Sigmoid colon (tissue), 7 donors: Measurements from ENCODE around the gene CPS1. TPM values are rescaled to one million over a fixed set of nuclear protein-coding genes. Genes with fewer than 3 reads are reported as not detected.

Source experiments
- DNase-seq: peaks from one replicate; pipeline ENCODE4 v3.0.0-alpha.2; 2019
- H3K27ac ChIP-seq, 4 donors: fragments of 200-600 bp; sonication (generic); one replicate each; pipeline ENCODE4 v1.5.1; 2016 to 2019; ENCODE audit warnings: mild to moderate bottlenecking in 1 of 4
- H3K27me3 ChIP-seq, 3 donors: fragments of 200-600 bp; sonication (generic); one replicate each; pipeline ENCODE4 v1.5.1; 2019; ENCODE audit warnings: mild to moderate bottlenecking in 1 of 3
- H3K36me3 ChIP-seq, 4 donors: fragments of 200-600 bp; sonication (generic); one replicate each; pipeline ENCODE4 v1.5.1; 2016 to 2019
- H3K4me1 ChIP-seq, 4 donors: fragments of 200-600 bp; sonication (generic); one replicate each; pipeline ENCODE4 v1.5.1; 2017 to 2019
- H3K4me3 ChIP-seq, 4 donors: fragments of 200-600 bp; sonication (generic); one replicate each; pipeline ENCODE4 v1.5.1; 2017 to 2019; ENCODE audit warnings: mild to moderate bottlenecking in 2 of 4, moderate library complexity in 1 of 4
- H3K9me3 ChIP-seq, 4 donors: fragments of 200-600 bp in 3 of 4; sonication (generic) in 3 of 4; one replicate each; pipeline versions ENCODE4 v1.5.1 to v1.6.1; 2013 to 2019
- EP300 ChIP-seq, 4 donors: sonication (generic); formaldehyde crosslinking; IDR thresholded peaks; one replicate each; pipeline ENCODE4 v1.6.1; 2017; ENCODE audit warnings: antibody characterized with exemption in 4 of 4
- POLR2A ChIP-seq, 2 donors: fragments of 450-650 bp; IDR thresholded peaks; one replicate each; pipeline ENCODE4 v1.6.1; 2016; ENCODE audit warnings: antibody characterized with exemption in 2 of 2, mild to moderate bottlenecking in 2 of 2, moderate library complexity in 2 of 2
- POLR2AphosphoS5 ChIP-seq, 4 donors: sonication (generic); formaldehyde crosslinking; IDR thresholded peaks; one replicate each; pipeline ENCODE4 v1.6.1; 2017; ENCODE audit warnings: antibody characterized with exemption in 4 of 4
- WGBS, 2 donors: extraction: QIAGEN DNeasy Blood & Tissue Kit; methylation state at CpG; one replicate each; pipeline ENCODE4 v1.1.7; 2013; 5-methylcytosine and 5-hydroxymethylcytosine counted together
- intact Hi-C: fragments of 100-400 bp; cut with DNase I; formaldehyde crosslinking; loops from one replicate; pipeline ENCODE4 v1.15.1; 2023
- polyA plus RNA-seq, 3 donors: library from polyadenylated mRNA; stranded (reverse); fragments of 200-250 nt; gene quantifications; one replicate each; pipeline ENCODE4 v1.2.3, GENCODE V29; 2013
- total RNA-seq, 4 donors: library from RNA; depleted of rRNA; stranded (reverse); fragments of >200 nt; gene quantifications; one replicate each; pipeline ENCODE4 v1.1.0, GENCODE V29; 2016
- TF ChIP-seq, protein P1 (sequence below), 4 experiments: fragments of 450-650 bp in 3 of 4; fragments of 200-600 bp in 1 of 4; IDR thresholded peaks; one replicate each; pipeline ENCODE4 v1.5.1; 2016 to 2019; ENCODE audit warnings: antibody characterized with exemption in 4 of 4, mild to moderate bottlenecking in 3 of 4, moderate library complexity in 2 of 4
- donor health status: healthy with polysubstance abuse.
- donor health status: Bipolar disorder and iron deficiency.
- donor health status: healthy.

Gene CPS1
- total and polyA plus RNA-seq, 7 donors, result 0.29 to 2.9 (median 2.2) TPM; not detected in 2

GRCh38 chr2:210522399-210522798 is 34.0 kb upstream of the CPS1 start:
- TF ChIP-seq, protein P1, sequence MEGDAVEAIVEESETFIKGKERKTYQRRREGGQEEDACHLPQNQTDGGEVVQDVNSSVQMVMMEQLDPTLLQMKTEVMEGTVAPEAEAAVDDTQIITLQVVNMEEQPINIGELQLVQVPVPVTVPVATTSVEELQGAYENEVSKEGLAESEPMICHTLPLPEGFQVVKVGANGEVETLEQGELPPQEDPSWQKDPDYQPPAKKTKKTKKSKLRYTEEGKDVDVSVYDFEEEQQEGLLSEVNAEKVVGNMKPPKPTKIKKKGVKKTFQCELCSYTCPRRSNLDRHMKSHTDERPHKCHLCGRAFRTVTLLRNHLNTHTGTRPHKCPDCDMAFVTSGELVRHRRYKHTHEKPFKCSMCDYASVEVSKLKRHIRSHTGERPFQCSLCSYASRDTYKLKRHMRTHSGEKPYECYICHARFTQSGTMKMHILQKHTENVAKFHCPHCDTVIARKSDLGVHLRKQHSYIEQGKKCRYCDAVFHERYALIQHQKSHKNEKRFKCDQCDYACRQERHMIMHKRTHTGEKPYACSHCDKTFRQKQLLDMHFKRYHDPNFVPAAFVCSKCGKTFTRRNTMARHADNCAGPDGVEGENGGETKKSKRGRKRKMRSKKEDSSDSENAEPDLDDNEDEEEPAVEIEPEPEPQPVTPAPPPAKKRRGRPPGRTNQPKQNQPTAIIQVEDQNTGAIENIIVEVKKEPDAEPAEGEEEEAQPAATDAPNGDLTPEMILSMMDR (IDR thresholded peaks at IDR 0.05), result no peak
- TF ChIP-seq POLR2AphosphoS5 (IDR thresholded peaks at IDR 0.05) (no peak), POLR2A (IDR thresholded peaks at IDR 0.05) (no peak), EP300 (IDR thresholded peaks at IDR 0.05) (no peak)
- intact Hi-C loops, result no loop called here
- Histone ChIP-seq H3K4me3 (no peak overlapping the region), H3K9me3 (no peaks in the 10 kb centered on the region), H3K27ac (no peak overlapping the region), H3K36me3 (no peaks in the 10 kb centered on the region), H3K27me3 (no peaks in the 10 kb centered on the region), H3K4me1 (no peaks in the 10 kb centered on the region)
- no peak for DNase-seq

DNA sequence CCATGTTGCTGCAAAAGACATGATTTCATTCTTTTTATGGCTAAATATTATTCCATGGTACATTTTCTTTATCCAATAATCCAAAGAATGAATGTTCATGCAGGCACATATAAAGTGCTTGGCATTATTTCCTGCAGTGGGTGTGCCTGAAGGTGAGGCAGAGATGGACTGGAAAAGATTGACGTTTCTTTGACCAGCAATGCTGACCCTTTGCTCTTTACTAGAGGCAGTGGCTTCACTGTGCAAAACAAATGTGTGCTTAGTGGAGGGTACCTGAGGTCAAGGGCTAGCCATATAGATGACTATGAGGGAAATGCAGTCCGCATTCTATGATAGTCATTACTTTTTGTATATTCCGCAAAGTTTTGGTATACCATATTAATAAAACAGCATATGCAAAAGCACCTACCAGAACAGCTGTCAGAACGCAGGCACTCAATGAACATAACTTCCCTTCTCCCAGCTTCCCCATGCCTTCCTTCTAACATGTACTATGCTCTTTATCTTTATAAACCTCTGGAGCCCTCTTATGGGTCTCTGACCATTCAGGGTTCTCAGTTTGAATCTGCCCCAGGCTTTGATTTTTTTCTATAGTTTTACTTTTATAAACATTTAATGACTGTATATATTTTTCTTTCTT is 32.6 kb upstream of the CPS1 start:
- WGBS, 2 donors, result 85% methylated on average over 4 of the region's 4 CpGs
- no peak for DNase-seq
- intact Hi-C loops, result no loop called here
- Histone ChIP-seq H3K27ac (no peak overlapping the region), H3K27me3 (no peaks in the 10 kb centered on the region), H3K36me3 (no peaks in the 10 kb centered on the region), H3K4me1 (no peaks in the 10 kb centered on the region), H3K9me3 (no peaks in the 10 kb centered on the region), H3K4me3 (no peak overlapping the region)
- TF ChIP-seq EP300 (IDR thresholded peaks at IDR 0.05) (no peak), POLR2AphosphoS5 (IDR thresholded peaks at IDR 0.05) (no peak)
- TF ChIP-seq, protein P1 (IDR thresholded peaks at IDR 0.05), result no peak

DNA sequence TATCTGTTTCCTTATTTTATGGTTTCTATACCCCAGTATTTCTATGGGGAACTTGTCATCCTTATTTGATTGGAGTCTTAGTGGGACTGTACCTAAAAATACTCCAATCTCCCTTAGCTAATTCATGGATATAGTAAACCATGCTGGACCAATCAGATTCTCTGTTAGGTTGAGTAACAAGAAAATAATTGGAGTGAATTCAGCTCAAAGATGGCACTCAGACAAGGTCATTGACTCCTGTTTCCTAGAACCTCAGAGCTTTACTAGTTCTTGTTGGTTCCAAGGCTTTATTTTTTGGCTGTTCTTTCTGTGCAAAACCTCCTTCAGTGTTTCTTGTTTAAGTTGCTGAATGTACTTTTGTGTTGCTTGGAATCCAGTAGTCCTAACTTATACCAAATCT is 31.9 kb upstream of the CPS1 start:
- Histone ChIP-seq H3K27ac (no peak overlapping the region), H3K4me1 (no peaks in the 10 kb centered on the region), H3K27me3 (no peaks in the 10 kb centered on the region), H3K4me3 (no peak overlapping the region), H3K36me3 (no peaks in the 10 kb centered on the region), H3K9me3 (no peaks in the 10 kb centered on the region)
- intact Hi-C loops, result no loop called here
- DNase-seq, result no peak
- TF ChIP-seq EP300 (IDR thresholded peaks at IDR 0.05) (no peak), POLR2A (IDR thresholded peaks at IDR 0.05) (no peak), POLR2AphosphoS5 (IDR thresholded peaks at IDR 0.05) (no peak)
- TF ChIP-seq, protein P1 (IDR thresholded peaks at IDR 0.05), result no peak

- Histone ChIP-seq H3K9me3 (no peaks in the 10 kb centered on the region), H3K36me3 (no peaks in the 10 kb centered on the region), H3K4me1 (no peaks in the 10 kb centered on the region), H3K4me3 (no peak overlapping the region), H3K27me3 (no peaks in the 10 kb centered on the region), H3K27ac (no peak overlapping the region)
- DNase-seq, result no peak
- TF ChIP-seq POLR2A (IDR thresholded peaks at IDR 0.05), result no peak
- no peak for TF ChIP-seq POLR2AphosphoS5 (IDR thresholded peaks at IDR 0.05)
- TF ChIP-seq, protein P1 (IDR thresholded peaks at IDR 0.05), result no peak
- intact Hi-C loops, result no loop called here
These were observed 29.1 kb upstream of the CPS1 start for GRCh38 chr2:210527286-210527685.

GRCh38 chr2:210528716-210529115 is 27.7 kb upstream of the CPS1 start:
- H3K4me3 ChIP-seq, result no peak overlapping the region
- TF ChIP-seq, protein P1 (IDR thresholded peaks at IDR 0.05), result no peak
- TF ChIP-seq EP300 (IDR thresholded peaks at IDR 0.05) (no peak), POLR2A (IDR thresholded peaks at IDR 0.05) (no peak), POLR2AphosphoS5 (IDR thresholded peaks at IDR 0.05) (no peak)
- no peaks in the 10 kb centered on the region for H3K27me3 ChIP-seq
- H3K36me3 ChIP-seq, result no peaks in the 10 kb centered on the region
- 82 to 86% methylated on average over 4 of the region's 4 CpGs for WGBS, 2 donors
- no peak overlapping the region for H3K27ac ChIP-seq
- intact Hi-C loops, result no loop called here
- no peak for DNase-seq
- H3K4me1 ChIP-seq, result no peaks in the 10 kb centered on the region
- no peaks in the 10 kb centered on the region for H3K9me3 ChIP-seq
